Measurements from ENCODE around the gene YKT6.

The YKT6 gene

GRCh38 chr7:44187636-44188416, 13.0 kb upstream of the YKT6 start:
- Histone ChIP-seq H3K27me3 (ENCODE audit: insufficient read depth, poor library complexity, severe bottlenecking) (no peaks in the 10 kb centered on the region), H3K4me3 (ENCODE audit: severe bottlenecking) (no peak overlapping the region), H3K4me1 (ENCODE audit: insufficient read depth, poor library complexity, severe bottlenecking) (peaks cover 12% of the 10 kb centered on the region), H3K9me3 (ENCODE audit: severe bottlenecking) (no peaks in the 10 kb centered on the region), H3K36me3 (ENCODE audit: low read depth) (no peaks in the 10 kb centered on the region), H3K27ac (ENCODE audit: poor library complexity, severe bottlenecking) (no peak overlapping the region)
- TF ChIP-seq CTCF (IDR thresholded peaks at IDR 0.05; ENCODE audit: poor library complexity, severe bottlenecking): no peak
- DNase-seq (ENCODE audit: low spot score) (no peak), ATAC-seq (ENCODE audit: low read depth) (no peak)

GRCh38 chr7:44188480-44189225, 12.1 kb upstream of the YKT6 start:
- no peaks in the 10 kb centered on the region for H3K36me3 ChIP-seq (ENCODE audit: low read depth)
- no peaks in the 10 kb centered on the region for H3K27me3 ChIP-seq (ENCODE audit: insufficient read depth, poor library complexity, severe bottlenecking)
- H3K4me3 ChIP-seq (ENCODE audit: severe bottlenecking): no peak overlapping the region
- TF ChIP-seq CTCF (IDR thresholded peaks at IDR 0.05; ENCODE audit: poor library complexity, severe bottlenecking): no peak
- peaks cover 12% of the 10 kb centered on the region for H3K4me1 ChIP-seq (ENCODE audit: insufficient read depth, poor library complexity, severe bottlenecking)
- DNase-seq (ENCODE audit: low spot score) (no peak), ATAC-seq (ENCODE audit: low read depth) (no peak)
- H3K27ac ChIP-seq (ENCODE audit: poor library complexity, severe bottlenecking): no peak overlapping the region
- H3K9me3 ChIP-seq (ENCODE audit: severe bottlenecking): no peaks in the 10 kb centered on the region

- no peaks in the 10 kb centered on the region for H3K36me3 ChIP-seq (ENCODE audit: low read depth)
- no peak within 1 kb of the TSS for H3K27ac ChIP-seq (ENCODE audit: poor library complexity, severe bottlenecking)
- no peak within 1 kb of the TSS for H3K4me3 ChIP-seq (ENCODE audit: severe bottlenecking)
- no peaks in the 10 kb centered on the region for H3K27me3 ChIP-seq (ENCODE audit: insufficient read depth, poor library complexity, severe bottlenecking)
- ATAC-seq (ENCODE audit: low read depth): no peak
- DNase-seq (ENCODE audit: low spot score): peak; percentile 26
- H3K9me3 ChIP-seq (ENCODE audit: severe bottlenecking): no peaks in the 10 kb centered on the region
- no peak for TF ChIP-seq CTCF (IDR thresholded peaks at IDR 0.05; ENCODE audit: poor library complexity, severe bottlenecking)
- peaks cover 6% of the 10 kb centered on the region for H3K4me1 ChIP-seq (ENCODE audit: insufficient read depth, poor library complexity, severe bottlenecking)
Measured at GRCh38 chr7:44189286-44189992, 11.3 kb upstream of the YKT6 start, which contains the start of gene GCK. GCK (minus strand) TSS chr7:44189439; CDS start chr7:44188953, 486 bp downstream.

GRCh38 chr7:44189993-44190872, 10.5 kb upstream of the YKT6 start:
- H3K4me1 ChIP-seq (ENCODE audit: insufficient read depth, poor library complexity, severe bottlenecking): no peaks in the 10 kb centered on the region
- no peak overlapping the region for H3K27ac ChIP-seq (ENCODE audit: poor library complexity, severe bottlenecking)
- no peak overlapping the region for H3K4me3 ChIP-seq (ENCODE audit: severe bottlenecking)
- no peaks in the 10 kb centered on the region for H3K27me3 ChIP-seq (ENCODE audit: insufficient read depth, poor library complexity, severe bottlenecking)
- TF ChIP-seq CTCF (IDR thresholded peaks at IDR 0.05; ENCODE audit: poor library complexity, severe bottlenecking): no peak
- no peaks in the 10 kb centered on the region for H3K36me3 ChIP-seq (ENCODE audit: low read depth)
- H3K9me3 ChIP-seq (ENCODE audit: severe bottlenecking): no peaks in the 10 kb centered on the region
- no peak for ATAC-seq (ENCODE audit: low read depth)
- peak; percentile 29 for DNase-seq (ENCODE audit: low spot score)
